GM18519 (cell line): ENCODE data around the gene PODN.

Source experiments
- ATAC-seq: cut with Tn5 transposase; IDR thresholded peaks from one replicate; pipeline ENCODE4 v1.9.1; 2021; ENCODE audit warnings: mild to moderate bottlenecking, moderate library complexity; ENCODE audit not compliant: unreplicated experiment, low FRiP score

Gene PODN

DNA sequence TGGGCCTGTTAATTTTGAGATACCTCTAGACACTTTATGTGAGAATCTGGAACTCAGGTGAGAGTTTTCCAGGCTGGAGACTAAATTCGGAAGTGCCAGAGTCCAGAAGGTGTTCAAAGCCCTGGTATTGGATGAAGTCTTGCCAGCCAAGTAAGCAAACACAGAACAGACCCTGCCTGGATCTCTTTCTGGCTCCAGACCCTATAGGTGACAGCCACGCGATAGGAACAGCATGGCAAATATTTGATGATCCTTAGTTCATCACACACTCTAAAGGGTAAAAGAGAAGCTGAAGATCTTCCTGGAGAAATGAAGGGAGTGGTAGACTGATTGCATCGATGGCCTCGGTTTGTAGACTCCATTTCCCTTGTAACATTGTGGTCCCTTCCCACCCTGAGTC lies 49.7 kb downstream of the PODN start:
- ATAC-seq = no peak

DNA sequence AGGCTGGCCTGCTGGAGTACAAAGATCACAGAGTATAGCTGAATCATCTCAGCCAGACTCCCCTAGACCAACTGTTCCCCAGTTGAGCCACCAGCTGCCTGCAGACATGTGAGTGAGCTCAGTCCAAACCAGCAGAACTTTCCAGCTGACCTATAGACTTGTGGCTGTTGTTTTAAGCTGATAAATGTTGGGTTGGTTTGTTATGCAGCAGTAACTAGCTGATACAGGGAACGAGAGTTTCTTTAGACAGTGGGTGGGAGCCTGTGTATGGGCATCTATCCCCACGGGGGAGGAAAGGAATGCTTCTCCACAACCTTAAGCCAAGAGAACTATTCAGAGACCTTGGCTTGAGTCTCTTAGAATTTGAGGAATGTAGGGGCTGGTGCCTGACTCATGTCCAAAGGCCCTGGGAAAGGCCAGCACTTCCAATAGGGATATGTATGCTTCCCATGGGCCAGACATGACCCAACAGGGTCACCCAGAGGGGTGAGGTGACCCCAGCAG lies 50.3 kb downstream of the PODN start:
- no peak for ATAC-seq

DNA sequence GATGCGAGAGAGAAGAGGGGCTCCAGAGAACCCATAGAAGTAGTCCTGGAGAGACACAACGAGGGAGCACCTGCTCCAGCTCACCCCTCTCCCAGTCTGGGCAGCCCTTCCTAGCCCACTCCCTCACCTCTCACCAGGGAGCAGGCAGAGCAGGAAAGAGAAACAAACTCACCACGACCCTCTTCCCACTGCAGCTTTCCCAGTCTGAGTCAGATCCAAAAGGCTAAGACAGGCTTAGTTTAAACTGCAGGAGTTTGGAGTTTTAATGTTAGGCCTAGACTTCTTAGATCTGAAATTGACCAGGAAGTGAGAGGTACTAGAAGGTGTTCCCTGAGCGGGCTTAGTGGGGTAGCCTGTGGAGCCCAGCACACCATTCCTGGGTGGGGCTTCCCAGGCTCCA lies 50.8 kb downstream of the PODN start:
- no peak for ATAC-seq

DNA sequence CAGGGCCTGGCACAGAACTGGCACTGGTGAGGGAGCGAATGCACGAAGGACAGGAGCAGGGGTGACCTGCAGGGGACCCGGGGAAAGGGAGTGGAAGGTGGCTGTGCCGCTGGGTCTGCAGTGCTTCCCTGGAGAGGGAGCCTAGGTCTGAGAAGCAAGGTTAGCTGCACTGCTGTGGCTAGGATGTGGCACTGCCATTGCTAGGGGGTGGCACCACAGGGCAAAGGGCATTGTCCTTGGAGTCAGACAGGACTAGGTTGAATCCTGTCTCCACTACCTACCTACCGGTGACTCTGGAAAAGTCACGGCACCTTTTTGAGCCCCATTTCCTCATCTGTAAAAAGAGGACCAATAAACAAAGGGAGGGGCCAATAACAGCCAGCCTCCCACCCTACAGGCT lies 52.1 kb downstream of the PODN start:
- ATAC-seq = no peak

DNA sequence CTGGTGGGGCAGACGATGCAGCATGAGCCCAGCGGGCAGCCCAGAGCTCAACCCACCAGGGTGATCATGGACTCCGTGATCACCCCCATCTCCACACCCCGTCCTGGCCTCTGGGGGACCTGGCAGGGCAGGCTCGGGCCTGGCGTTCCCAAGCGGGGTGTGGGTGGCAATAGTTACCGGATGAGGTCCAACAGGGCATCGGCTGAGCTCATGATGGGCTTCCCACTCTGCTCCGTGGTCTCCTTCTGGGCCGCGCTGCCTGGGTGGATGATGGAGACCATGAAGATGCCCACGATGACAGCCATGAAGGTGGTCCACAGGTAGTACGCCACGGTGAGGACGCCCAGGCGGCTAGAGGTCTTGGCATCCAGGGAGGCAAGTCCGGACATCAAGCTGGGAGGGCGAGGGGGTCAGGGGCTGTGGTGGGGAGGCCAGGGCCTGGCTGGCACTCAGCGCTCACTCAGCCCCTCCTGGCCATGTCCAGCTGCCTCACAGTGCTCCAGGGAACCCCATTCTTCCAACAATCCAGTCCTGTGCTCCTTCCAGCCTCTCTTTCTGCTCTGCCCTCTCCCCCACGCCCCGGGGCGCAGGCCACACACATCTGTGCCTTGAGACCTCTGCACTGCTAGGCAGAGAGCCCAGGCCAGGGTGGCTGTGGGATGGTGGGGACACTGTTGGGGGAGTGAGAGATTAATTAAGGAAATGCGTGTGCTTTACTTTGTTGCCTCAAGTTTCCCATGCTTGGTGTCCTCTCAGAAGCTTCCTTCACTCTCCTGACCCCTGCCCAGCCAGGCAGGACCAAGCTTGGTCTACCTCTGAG lies 52.8 kb downstream of the PODN start:
- ATAC-seq = no peak

DNA sequence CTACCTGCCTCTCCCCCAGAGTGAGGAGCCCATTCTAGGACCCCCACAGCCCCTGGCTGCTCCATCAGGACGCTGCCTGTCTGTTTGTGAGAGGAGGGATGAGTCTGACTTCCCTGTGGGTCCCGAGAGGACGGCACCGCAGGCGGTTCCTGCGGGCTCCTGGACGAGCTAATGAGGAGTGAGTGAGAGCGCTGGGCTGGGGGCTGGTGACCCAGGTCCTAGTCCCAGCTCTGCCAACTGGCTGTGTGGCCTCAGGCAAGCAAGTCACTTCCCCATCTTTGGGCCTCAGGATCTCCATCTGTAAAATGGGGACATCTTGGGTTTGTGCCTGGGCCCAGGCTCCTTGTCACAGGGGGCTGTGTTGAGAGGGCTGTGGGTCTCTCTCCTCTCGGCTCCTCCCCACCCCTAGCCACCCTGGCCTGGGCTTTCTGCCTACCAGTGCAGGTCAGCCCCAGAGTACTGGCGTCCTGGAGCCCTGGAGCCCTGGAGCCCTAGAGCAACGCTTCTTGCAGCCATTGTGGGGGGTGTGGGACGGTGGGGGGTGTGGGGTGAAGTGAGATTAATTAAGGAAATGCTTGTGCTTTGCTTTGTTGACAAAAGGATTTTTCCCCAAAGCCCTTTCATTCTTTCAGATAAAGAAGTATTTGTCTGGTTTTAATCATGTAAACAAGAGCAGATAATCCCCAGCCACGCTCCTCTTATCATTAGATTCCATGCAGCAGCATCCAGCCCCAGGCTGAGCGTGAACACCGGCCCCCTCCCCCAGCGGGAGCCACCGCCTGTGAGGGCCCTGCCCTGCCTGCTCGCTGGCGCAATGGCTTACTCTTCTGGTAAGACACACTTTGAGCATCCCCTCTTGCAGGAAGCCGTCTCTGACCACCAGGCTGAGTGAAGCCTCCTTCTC lies 53.6 kb downstream of the PODN start:
- no peak for ATAC-seq

DNA sequence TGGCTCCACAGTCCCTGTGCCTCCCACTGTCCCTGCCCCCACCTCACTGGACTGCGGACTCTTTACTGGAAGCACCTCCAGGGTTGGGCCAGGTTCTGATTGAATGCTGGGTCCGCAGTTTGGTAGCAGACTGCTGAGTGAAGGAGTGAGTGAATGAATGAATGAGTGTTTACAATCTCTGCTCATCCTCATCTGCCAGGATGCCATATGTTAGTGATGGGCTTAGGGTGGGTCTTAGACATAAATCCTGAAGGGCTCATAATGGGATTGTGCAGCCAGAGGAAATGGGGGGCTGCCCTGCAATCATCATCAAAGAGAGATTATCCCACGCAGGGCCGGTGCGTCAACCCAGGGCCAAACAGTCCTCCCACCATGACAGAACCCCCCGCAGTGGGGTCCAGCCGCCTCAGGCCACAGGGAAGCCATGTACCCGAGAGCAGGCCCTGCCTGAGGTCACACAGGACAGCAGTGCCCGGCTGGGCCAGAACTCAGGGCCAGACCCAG lies 54.3 kb downstream of the PODN start:
- no peak for ATAC-seq

DNA sequence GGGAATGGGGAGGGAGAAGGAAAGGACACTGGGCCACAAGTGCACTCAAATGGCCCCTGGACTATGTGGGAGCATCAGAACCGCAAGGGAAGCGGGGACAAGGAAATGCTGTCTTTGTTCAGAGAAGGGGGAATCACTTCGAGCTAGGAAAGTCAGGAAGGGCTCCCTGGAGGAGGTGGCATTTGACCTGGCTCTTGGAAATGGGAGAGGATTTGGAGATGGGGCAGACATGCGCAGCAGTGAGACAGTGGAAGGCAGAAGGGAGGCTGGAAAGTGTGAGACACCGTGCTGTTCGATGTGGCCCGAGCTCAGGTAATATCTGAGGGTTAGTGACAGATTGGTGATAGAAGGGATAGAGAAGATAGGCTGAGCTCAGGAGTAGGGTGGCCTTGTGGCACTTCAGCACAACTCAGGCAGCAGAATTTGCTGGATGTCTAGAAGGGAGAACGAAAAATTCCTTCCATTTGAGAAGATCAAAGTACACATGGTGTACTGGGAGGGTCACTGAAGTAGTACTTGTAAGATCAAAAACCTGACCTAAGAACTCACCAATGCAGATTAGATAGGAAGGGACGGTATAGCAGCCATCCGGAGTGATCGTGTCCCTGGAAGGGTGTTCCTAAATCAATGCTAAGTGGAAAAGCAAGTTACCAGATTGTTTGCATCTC lies 55.1 kb downstream of the PODN start:
- ATAC-seq = no peak

DNA sequence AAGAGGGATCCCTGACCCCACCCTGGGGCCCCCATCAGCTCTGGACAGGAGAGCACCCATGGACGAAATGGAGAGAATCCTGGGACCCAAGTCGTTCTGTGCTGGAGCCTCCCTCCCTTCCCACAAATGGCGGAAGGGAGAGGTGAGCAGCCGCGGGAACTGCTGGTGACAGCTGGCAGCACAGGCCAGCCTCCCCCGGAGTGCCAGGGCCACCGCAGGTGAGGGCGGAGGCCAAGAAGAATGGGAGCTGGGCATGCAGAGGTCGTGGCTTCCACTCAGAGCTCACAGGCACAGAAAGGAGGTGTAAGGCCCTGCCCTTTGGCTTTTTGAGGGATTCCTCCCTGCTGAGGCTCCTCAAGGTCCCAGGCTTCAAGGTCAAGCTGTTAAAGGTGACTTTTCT lies 55.8 kb downstream of the PODN start:
- ATAC-seq = no peak

DNA sequence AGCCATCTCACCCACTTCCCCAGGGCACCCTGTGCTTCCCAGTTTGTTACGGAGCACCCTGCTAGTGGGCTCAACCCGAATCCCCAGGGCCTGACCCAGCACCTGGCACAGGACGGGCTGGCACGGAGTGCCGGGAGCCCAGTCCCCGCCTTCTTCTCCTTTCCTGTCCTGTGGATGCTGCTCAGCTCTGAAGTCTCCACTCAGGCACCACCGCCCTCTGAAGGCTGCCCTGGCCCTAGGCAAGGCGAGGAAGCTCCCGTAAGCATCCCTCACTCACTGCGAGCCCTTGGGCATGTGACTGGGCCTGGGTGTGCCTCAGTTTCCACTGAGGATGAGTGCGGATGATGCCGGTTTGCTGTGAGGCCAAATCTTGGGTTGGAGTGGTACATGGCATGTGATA lies 58.6 kb downstream of the PODN start:
- no peak for ATAC-seq

DNA sequence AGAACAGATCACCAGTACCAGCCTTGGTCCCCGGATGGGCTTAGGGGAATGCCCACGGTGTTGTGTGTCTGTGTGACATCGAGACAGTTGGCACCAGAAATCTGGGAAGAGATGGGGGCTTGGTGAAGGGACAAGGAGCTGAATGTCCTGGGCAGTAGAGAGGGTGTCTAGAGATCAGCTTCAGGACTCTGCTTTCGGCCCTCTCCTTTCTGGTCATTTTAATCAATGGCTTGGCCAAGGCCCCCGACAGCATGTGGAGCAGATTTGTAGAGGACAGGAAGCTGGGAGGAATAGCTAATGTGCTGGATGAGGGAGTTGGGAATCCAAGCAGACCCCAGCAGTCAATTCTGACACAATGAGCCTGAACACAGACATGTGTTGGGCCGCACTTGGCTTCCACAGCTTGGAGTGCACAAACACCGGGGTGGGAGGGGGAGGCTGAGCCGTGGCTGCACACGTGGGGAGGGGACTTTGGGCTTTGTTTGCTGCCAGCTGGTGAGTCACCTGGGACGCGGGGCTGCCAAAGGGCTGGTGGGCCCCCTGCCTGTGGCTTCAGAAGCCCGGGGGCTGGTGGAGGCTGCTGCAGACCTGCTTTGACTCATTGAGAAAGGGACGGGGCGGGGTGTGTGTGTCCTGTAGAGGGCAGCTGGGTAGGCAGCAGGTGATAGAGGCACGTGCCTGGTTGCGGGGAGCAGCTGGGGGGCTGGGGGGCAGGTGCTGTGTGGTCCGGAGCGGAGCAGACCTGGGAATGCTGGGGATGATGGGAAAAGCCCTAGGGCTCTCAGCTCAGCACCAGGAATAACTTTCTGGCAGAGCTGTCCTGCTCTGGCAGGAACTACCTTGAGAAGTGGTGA lies 59.5 kb downstream of the PODN start:
- ATAC-seq = no peak

DNA sequence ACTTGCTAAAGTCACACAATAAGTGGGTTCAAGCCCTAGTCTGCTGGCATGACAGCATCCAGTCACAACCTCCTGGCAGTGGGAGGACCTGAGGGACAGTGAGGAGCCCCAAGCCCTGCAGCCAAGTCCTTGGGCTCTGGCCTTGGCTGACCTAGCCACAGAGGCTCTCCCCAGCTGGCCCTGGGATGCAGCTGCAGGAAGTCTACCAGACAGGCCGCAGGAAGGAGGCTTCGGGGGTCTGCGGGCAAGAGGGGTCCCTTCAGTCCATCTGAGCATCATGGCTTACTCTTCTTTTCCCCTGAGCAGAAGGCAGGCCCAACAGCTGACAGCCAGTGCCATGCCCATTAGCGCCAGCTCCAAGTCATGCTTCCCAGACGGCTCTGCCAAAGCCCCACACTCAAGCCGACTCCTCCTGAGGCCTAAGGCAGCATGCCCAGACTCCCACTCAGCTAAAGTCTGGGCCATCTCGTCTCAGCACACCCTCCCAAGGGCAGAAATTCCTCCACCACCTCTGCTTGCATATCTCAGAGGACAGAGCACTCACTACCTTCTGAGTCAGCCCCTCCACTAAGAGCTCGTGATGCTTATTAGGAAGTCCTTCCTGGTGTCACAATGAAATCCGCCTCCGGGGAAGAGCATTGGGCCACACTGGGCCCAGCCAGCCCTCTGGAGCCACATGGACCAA lies 60.3 kb downstream of the PODN start:
- ATAC-seq = no peak

DNA sequence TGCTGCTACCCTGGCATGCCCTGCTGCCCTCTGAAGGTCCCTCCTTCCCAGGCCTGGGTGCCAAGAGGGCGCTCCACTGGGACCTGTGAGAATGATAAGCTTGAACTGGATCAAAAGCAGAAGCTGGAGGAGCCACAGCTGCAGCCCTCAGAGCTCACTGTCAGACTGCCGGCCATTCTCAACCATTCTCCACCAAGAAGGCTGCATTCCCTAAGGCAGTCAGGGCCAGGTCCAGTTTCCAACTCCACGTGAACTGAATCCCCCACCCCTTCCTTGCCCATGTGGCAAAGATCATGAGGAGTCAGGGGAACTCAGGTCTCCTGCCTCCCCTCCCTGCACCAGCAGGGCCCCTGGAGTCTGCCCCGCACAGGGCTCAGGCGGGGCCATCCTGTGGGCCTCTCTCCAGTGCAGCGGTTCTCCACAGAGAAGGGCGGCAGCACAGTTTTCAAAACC lies 61.0 kb downstream of the PODN start:
- no peak for ATAC-seq

DNA sequence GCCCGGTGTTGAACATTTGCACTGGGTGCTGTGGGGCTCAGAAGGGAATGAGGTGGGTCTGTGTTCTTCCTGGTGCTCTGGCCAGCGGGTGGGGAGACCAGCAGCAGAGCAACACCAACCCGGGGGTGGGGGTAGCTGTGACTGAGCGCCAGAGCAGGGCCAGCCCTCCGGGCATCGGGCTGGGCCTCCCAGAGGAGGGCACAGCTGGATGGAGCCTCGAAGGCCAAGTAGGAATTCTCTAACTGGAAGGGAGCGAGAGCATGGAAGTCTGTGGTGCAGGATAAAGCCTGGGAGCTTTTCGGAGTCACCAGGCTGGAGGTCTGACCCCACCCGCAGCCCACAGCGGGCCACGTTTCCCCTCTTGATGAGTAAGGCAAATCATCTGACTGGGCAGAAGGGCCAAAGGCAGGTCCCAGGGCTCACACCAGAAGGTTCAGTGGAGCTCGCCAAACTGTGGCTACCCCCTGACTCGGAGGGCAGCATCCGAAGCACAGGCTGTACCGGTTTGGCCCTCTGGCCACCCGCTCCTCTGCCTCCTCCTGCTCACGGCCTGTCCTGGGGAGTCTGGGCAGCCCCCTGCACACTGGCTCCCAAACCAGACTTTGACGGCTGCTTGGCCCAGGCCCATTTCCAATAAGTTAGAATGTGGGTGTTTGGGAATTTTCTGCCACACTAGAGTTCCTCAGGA lies 61.6 kb downstream of the PODN start:
- no peak for ATAC-seq

DNA sequence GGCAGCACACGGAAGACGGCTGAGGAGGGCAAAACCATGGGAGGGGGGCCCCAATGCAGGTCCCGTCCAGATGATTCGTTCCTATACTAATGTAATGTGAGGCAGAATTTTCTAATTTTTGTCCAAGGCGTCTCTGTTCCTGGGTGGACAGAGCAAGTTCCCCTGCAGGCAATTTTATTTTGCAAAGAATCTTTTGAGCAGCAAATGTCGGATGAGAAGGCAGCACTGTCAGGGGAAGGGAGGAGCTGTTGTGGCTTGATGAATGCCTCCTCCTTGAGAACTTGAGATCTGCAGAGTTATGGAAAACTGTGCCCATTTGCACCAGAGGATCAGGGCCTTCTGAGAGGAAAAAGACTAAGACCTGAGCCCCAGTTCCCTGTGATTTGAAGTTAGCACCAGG lies 63.1 kb downstream of the PODN start:
- no peak for ATAC-seq

DNA sequence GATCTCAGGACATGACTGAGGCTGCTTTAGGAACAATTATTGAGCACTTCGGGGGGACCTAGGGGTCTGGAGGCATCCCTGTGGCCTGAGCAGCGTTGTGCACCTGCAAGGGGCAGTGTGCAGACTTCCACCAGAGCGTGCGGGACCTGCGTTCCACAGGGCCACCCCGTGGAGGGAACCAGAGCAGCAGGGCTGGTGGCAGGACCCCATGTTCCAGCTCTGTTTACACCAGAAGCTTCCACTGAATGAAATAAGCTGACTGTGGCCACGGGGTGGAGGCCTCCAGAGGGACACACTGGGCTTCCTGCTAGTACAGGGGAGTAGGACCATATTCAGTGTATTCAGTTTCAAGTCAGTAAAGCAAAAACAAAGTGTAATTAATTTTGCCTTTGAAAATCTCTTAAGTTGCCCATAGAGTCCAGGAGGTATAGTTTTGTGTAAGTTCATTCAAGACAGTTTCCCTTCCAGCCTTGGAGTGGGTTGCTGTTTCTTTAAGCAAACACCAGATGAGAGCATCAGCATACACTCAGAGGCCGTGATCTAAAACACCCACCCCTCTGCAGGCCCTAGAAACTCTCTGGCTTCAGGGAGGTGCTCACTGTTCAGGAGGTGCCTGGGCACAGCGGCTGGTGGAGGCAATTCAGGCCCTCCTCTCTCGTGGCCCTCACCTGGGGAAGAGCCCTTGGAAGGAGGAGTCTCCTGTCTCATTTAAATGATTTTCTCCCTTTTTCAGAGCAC lies 63.8 kb downstream of the PODN start:
- ATAC-seq = no peak

DNA sequence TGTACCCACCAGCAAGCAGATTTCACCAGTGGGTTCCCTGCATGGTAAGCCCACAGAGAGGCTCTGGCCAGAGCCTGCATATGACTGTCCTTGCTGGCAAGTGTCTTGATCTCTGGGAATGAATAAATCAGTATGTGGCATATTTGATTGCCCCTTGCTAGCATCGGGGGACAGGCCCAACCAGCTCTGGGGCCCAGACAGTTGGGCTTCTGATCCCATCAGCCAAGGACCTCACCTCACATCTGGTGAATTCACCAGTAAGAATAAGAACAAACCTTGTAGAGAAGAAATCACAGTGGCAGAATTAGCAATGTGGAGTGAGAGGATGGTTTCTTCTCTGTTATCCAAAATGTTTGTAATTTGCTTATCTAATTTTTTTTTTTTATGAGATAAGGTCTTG lies 64.5 kb downstream of the PODN start:
- ATAC-seq = no peak

DNA sequence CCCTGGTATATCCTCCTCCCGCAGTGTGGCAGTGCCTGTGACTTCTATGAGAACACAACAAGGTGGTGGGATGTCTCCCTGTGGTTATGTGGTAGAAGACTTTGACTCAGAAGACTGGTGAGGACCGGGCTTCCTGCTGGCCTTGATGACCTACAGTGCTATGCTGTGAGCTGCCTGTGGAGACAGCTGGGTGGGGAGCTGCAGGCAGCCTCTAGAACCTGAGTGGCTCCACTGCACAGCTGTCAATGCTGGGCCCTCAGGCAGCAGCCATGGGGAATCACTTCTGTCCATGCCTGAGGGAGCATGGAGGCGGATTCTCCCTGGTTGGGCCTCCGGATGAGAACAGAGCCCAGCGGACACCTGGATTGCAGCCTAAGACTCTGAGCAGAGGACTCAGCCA lies 65.5 kb downstream of the PODN start:
- ATAC-seq = no peak
